C4-2B (cell line): ENCODE results near the gene ETFA.

Experiments used
- CTCF ChIP-seq: fragments of 450-650 bp; conservative IDR thresholded peaks from 2 replicates; pipeline ENCODE4 v1.5.1; 2017; ENCODE audit warnings: mild to moderate bottlenecking
- ZFX ChIP-seq: fragments of 450-650 bp; IDR thresholded peaks from 2 replicates; pipeline ENCODE4 v1.6.1; 2017

GRCh38 chr15:76200641-76201105, 110.6 kb downstream of the ETFA start:
- TF ChIP-seq CTCF (no peak), ZFX (no peak)
